Parathyroid adenoma (tissue), 2 donors: Measurements from ENCODE around the gene ERV3-1.
"Not testable (repeated sequence)": the region's sequence is repeated elsewhere in the genome, so short reads cannot be mapped to it uniquely, and the experiment has no call there.

Experiments used
- H2AFZ ChIP-seq: fragments of 300-600 bp; sonication (generic); one replicate; pipeline ENCODE4 v1.7.0; 2017; ENCODE audit warnings: antibody characterized with exemption, mild to moderate bottlenecking
- H3K27ac ChIP-seq: fragments of 300-600 bp; sonication (generic); one replicate; pipeline ENCODE4 v1.7.0; 2017
- H3K27me3 ChIP-seq: fragments of 300-600 bp; sonication (generic); one replicate; pipeline ENCODE4 v1.7.0; 2017; ENCODE audit warnings: low read length; ENCODE audit not compliant: control insufficient read depth, insufficient read depth
- H3K36me3 ChIP-seq: fragments of 300-600 bp; sonication (generic); one replicate; pipeline ENCODE4 v1.7.0; 2017; ENCODE audit warnings: low read length; ENCODE audit not compliant: control insufficient read depth, insufficient read depth
- H3K4me1 ChIP-seq: fragments of 300-600 bp; sonication (generic); one replicate; pipeline ENCODE4 v1.7.0; 2017; ENCODE audit warnings: control low read depth
- H3K4me2 ChIP-seq: fragments of 300-600 bp; sonication (generic); one replicate; pipeline ENCODE4 v1.7.0; 2017; ENCODE audit warnings: low read length
- H3K4me3 ChIP-seq: fragments of 300-600 bp; sonication (generic); one replicate; pipeline ENCODE4 v1.7.0; 2017; ENCODE audit warnings: low read depth, low read length
- H3K79me2 ChIP-seq: fragments of 300-600 bp; sonication (generic); one replicate; pipeline ENCODE4 v1.7.0; 2017; ENCODE audit warnings: control low read depth
- H3K9ac ChIP-seq: fragments of 300-600 bp; sonication (generic); one replicate; pipeline ENCODE4 v1.7.0; 2017; ENCODE audit warnings: mild to moderate bottlenecking
- H3K9me3 ChIP-seq: fragments of 300-600 bp; sonication (generic); one replicate; pipeline ENCODE4 v1.7.0; 2017; ENCODE audit warnings: low read length; ENCODE audit not compliant: control insufficient read depth
- TF ChIP-seq, protein P1 (sequence below): fragments of 300-600 bp; sonication (generic); IDR thresholded peaks from one replicate; pipeline ENCODE4 v1.7.0; 2017; ENCODE audit warnings: antibody characterized with exemption, mild to moderate bottlenecking
- donor health status: primary hyperparathyroidism.

The ERV3-1 gene, protein sequence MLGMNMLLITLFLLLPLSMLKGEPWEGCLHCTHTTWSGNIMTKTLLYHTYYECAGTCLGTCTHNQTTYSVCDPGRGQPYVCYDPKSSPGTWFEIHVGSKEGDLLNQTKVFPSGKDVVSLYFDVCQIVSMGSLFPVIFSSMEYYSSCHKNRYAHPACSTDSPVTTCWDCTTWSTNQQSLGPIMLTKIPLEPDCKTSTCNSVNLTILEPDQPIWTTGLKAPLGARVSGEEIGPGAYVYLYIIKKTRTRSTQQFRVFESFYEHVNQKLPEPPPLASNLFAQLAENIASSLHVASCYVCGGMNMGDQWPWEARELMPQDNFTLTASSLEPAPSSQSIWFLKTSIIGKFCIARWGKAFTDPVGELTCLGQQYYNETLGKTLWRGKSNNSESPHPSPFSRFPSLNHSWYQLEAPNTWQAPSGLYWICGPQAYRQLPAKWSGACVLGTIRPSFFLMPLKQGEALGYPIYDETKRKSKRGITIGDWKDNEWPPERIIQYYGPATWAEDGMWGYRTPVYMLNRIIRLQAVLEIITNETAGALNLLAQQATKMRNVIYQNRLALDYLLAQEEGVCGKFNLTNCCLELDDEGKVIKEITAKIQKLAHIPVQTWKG

DNA sequence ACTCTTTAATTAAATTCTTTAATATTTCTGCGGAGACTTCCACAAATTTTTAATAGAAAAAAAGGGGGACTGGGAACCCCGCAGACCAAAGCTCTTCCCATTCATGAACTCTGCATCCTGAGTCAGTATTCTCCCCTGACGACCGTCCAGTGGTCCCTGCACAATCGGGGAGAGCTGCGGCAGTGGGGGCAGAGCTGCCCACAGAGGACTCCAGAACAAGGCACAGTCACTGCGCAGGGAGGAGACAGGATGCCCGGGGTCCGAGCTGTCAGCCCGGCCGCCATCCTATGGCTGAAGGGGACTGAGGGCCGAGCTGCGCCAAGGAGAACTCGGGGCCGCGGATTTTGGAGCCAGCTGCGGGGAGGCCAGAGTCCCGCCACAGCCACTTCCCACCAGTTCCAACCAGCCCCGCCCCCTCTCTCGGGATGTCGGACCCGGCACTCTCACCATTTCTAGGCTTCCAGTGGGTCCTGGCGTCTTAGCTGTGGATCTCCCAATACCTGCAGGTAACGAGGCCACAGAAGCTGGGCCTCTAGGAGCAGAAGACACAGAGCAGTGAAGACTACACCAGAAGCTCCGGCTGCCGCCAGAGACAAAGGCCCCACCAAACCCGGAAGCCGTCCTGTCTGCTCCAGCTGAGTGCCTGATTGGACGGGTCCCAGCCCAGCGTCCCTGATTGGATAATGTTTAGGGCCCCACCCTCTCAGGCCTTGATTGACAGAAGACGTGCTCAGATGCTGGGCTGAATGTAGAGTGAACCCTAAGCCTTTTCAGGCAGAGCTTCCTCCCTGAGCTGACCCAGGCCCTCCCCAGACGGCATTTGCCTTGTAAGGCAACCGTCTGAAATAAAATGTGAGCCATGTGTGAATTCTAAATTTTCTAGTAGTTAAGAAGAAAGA lies at the start of gene ERV3-1:
Gene ERV3-1, minus strand, starts transcription at position 594 of the 899 bp plus-strand sequence. CDS start 13,661 bp downstream, outside the sequence.
- Histone ChIP-seq H3K36me3 (no peaks in the 10 kb centered on the region), H3K27ac (peak within 1 kb of the TSS; percentile 73), H3K27me3 (no peaks in the 10 kb centered on the region), H2AFZ (peak within 1 kb of the TSS; percentile 77), H3K9me3 (no peaks in the 10 kb centered on the region), H3K9ac (peak within 1 kb of the TSS; percentile 22), H3K4me2 (peak within 1 kb of the TSS; percentile 87), H3K79me2 (peaks cover 8% of the 10 kb centered on the region), H3K4me1 (peaks cover 17% of the 10 kb centered on the region), H3K4me3 (peak within 1 kb of the TSS; percentile 93)
- TF ChIP-seq, protein P1, sequence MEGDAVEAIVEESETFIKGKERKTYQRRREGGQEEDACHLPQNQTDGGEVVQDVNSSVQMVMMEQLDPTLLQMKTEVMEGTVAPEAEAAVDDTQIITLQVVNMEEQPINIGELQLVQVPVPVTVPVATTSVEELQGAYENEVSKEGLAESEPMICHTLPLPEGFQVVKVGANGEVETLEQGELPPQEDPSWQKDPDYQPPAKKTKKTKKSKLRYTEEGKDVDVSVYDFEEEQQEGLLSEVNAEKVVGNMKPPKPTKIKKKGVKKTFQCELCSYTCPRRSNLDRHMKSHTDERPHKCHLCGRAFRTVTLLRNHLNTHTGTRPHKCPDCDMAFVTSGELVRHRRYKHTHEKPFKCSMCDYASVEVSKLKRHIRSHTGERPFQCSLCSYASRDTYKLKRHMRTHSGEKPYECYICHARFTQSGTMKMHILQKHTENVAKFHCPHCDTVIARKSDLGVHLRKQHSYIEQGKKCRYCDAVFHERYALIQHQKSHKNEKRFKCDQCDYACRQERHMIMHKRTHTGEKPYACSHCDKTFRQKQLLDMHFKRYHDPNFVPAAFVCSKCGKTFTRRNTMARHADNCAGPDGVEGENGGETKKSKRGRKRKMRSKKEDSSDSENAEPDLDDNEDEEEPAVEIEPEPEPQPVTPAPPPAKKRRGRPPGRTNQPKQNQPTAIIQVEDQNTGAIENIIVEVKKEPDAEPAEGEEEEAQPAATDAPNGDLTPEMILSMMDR: no peak

DNA sequence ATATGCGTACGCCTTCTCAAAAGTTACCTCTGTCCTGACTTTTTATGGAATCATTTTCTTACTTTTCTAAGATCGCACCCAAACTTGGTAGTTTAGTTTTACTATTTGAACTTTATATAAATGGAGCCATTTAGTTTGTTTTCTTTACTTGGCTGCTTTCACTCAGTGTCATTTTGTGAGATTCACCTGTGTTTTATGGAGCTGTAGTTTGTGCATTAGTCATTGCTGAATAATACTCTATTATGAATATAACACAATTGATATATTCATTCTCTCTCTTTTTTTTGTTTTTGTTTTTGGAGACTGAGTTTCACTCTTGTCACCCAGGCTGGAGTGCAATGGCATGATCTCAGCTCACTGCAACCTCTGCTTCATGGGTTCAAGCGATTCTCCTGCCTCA lies 49.3 kb upstream of the ERV3-1 start:
- not testable (repeated sequence) for H3K9ac ChIP-seq, H2AFZ ChIP-seq, H3K27me3 ChIP-seq, H3K9me3 ChIP-seq, H3K36me3 ChIP-seq, H3K27ac ChIP-seq, H3K4me2 ChIP-seq, H3K4me1 ChIP-seq, H3K4me3 ChIP-seq
- H3K79me2 ChIP-seq: peaks cover 11% of the 10 kb centered on the region

DNA sequence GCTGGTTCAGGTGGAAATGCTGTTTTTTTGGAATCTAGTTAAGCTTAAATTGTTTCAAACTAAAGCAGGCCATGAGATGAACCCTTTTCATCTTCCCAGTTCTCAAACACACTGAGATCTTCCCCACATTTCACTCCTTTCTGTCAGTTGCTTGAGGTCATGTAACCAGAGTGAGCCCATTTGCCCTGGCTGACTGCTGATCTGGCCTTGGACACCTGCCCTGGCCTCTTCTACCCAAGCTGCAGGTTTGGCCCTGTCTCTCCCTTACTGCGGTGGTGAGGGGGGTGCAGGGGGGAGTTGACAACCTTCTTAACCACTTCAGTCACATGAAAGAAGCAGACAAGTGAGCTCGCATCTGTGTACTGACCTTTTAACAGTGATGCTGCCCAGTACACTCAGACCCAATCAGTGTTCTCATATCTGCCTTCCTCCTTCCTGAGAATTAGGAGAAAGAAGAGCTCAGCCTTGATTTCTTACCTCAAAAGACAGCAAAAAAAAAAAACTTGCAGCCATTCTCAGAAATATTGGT lies 48.0 kb upstream of the ERV3-1 start:
- not testable (repeated sequence) for H3K4me3 ChIP-seq, H3K9ac ChIP-seq, H3K9me3 ChIP-seq, H3K4me2 ChIP-seq, H3K27ac ChIP-seq, H3K36me3 ChIP-seq, H3K4me1 ChIP-seq, H2AFZ ChIP-seq, H3K27me3 ChIP-seq
- H3K79me2 ChIP-seq: peaks cover 14% of the 10 kb centered on the region

DNA sequence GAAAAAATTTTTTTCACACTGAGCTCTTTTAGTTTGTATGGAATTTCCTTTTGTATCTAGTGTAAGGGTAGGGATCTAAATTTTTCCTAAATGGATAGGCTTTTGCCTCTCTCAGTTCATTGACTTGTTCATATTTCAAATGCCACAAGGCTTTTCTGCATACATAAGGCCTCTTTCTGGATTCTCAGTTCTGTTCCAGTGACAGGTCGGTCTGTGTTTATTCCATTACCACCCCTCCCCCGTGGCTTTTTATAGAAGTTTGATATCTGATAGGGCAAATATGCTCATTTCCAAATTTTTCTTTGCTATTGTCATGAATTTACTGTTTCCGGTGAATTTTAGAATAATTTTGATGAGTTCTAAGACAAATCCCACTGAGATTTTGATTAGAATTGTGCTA lies 45.2 kb upstream of the ERV3-1 start:
- peaks cover 13% of the 10 kb centered on the region for H3K79me2 ChIP-seq
- not testable (repeated sequence) for H3K9ac ChIP-seq, H3K27me3 ChIP-seq, H2AFZ ChIP-seq, H3K9me3 ChIP-seq, H3K4me1 ChIP-seq, H3K4me2 ChIP-seq, H3K27ac ChIP-seq, H3K4me3 ChIP-seq, H3K36me3 ChIP-seq

DNA sequence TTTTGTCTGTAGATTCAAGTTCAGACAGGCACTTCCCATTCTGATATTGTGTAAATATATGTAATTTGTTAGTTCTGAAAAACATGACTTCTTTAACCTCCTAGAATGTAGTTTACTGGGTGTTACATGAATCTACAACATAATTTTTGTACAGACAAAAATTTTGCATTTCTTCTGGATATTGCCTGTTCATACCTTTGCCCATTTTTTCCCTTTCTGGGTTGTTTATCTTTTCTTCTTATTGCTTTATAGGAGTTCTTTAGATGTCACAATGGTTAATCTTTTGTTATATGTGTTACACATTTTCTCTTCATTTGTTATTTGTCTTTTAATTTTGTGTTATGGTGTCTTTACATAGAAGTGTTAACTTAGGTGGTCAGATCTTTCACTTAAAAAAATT lies 44.7 kb upstream of the ERV3-1 start:
- peaks cover 13% of the 10 kb centered on the region for H3K79me2 ChIP-seq
- H3K4me3 ChIP-seq, H3K9me3 ChIP-seq, H3K4me2 ChIP-seq, H3K9ac ChIP-seq, H3K27me3 ChIP-seq, H3K36me3 ChIP-seq, H3K4me1 ChIP-seq, H2AFZ ChIP-seq, H3K27ac ChIP-seq: not testable (repeated sequence)

DNA sequence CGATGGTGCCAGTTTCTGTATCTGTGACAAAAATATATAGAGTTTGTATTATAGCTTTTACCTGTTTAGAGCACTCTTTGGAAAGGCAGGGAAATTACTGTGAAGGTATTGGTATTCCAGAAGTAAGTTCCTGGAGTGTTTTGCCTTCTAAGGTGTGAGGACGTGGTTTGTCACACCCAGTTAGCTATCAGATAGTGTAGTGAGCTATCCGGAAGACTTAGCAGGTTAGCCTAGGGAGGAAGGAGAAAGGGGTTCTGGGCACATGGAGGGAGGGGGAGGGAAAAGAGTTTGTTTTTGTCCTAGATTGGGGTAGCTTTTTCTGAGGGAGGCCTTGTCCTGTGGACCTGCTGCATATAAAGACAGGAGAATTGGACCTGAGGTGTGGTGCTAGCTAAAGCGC lies 39.8 kb upstream of the ERV3-1 start:
- H3K4me3 ChIP-seq, H3K4me1 ChIP-seq, H3K9ac ChIP-seq, H3K27ac ChIP-seq, H3K27me3 ChIP-seq, H3K4me2 ChIP-seq, H2AFZ ChIP-seq, H3K9me3 ChIP-seq, H3K36me3 ChIP-seq: not testable (repeated sequence)
- peaks cover 35% of the 10 kb centered on the region for H3K79me2 ChIP-seq

DNA sequence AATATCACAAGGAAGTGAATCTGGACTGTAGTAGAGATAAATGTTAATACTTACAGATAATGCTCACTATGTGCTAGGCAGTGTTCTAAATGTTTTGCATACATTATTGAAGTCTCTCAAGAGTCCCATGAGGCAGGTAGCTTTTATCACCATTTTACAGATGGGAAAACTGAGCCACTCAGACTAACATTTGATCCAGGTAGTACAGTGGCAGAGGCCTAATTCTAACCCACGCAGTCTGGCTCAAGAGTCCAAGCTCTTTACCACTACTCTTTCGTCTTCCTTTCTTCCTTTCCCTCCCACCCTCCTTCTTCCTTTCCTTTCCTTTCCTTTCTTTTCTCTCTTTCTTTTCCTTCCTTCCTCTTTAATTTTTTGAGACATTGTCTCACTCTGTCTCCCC lies 39.1 kb upstream of the ERV3-1 start:
- not testable (repeated sequence) for H3K4me3 ChIP-seq

DNA sequence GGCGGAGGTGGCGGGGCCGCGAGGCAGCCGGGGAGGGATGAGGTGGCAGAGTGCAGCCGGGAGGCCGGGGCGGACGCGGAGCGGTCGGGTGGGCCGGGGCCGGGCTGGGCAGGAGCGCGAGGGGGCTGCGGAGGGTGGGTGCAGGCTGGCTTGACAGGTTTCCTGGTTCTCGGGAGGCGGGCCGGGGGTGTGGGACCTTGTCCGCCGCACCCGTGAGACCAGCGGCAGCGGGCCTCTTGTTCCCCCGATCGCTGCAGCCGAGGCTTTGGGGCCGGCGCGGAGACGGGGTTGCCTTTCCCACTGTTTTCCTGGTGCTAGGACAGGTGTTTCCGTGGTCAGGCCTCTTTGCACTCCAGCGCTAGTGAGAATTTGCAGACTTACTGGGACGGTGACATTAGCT lies 32.3 kb upstream of the ERV3-1 start:
- H3K9ac ChIP-seq: peak overlapping the region; percentile 46
- H3K27me3 ChIP-seq, H3K4me1 ChIP-seq, H3K9me3 ChIP-seq, H3K36me3 ChIP-seq: not testable (repeated sequence)
- peak overlapping the region; percentile 68 for H3K4me2 ChIP-seq
- peaks cover 25% of the 10 kb centered on the region for H3K79me2 ChIP-seq
- H2AFZ ChIP-seq: peak overlapping the region; percentile 75
- H3K27ac ChIP-seq: peak overlapping the region; percentile 54
- peak overlapping the region; percentile 57 for H3K4me3 ChIP-seq

More for the DNA sequence above, 39.1 kb upstream of the ERV3-1 start:
- H3K27ac ChIP-seq, H3K4me1 ChIP-seq, H3K36me3 ChIP-seq, H3K9ac ChIP-seq, H3K27me3 ChIP-seq, H2AFZ ChIP-seq, H3K9me3 ChIP-seq, H3K4me2 ChIP-seq: not testable (repeated sequence)
- peaks cover 37% of the 10 kb centered on the region for H3K79me2 ChIP-seq
